ENCODE data around the gene FLOT1.

FLOT1 gene

DNA sequence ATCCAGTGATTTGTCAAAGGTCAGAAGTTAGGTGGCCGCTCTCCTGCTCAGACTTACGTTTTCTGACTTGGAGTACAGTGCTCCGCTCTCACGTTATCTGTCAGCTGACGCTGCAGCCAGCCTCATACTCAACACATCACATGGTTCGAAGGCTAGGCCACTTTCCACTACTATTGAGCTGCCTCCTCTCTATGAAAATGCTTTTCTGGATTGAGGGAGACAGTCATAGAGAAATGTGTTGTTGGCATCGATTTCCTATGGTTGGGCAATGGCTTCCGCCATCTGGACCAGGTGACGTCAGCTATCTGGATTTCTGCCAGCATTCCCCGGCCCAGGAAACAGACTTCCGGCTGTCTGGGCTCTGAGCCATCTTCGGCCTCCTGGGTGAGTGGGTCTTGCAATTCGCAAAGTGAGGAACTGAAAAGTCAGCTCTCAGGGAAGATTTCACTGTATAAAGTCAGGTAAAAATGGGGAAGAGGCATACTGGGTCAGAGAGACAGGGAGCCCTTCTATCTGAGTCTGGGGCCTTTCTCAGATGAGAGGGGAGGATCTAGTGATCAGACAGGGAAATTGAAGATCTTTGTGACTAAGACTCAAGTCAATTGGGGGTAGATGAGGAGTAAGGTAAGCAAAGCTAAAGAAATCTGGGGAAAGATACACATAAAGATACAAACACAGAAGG, 39.4 kb upstream of the FLOT1 start:
- no peak overlapping the region for H3K4me3 Mint-ChIP-seq
- H3K9me3 Mint-ChIP-seq, result peaks cover 42% of the 10 kb centered on the region
- peaks cover 6% of the 10 kb centered on the region for H3K27me3 Mint-ChIP-seq (ENCODE audit: low read depth, poor library complexity)
- H3K27ac Mint-ChIP-seq, result no peak overlapping the region
- no peak for TF ChIP-seq CTCF (IDR thresholded peaks at IDR 0.05)
- H3K4me1 Mint-ChIP-seq, result peaks cover 49% of the 10 kb centered on the region
- peaks cover 16% of the 10 kb centered on the region for H3K36me3 Mint-ChIP-seq (ENCODE audit: low read depth)
- DNase-seq, result no peak

GRCh38 chr6:30781395-30781742, 38.9 kb upstream of the FLOT1 start:
- no peak overlapping the region for H3K4me3 Mint-ChIP-seq
- H3K4me1 Mint-ChIP-seq, result peaks cover 49% of the 10 kb centered on the region
- peaks cover 4% of the 10 kb centered on the region for H3K27me3 Mint-ChIP-seq (ENCODE audit: low read depth, poor library complexity)
- H3K36me3 Mint-ChIP-seq (ENCODE audit: low read depth), result peaks cover 16% of the 10 kb centered on the region
- TF ChIP-seq CTCF (IDR thresholded peaks at IDR 0.05), result no peak
- H3K9me3 Mint-ChIP-seq, result peaks cover 42% of the 10 kb centered on the region
- H3K27ac Mint-ChIP-seq, result no peak overlapping the region
- DNase-seq, result no peak

DNA sequence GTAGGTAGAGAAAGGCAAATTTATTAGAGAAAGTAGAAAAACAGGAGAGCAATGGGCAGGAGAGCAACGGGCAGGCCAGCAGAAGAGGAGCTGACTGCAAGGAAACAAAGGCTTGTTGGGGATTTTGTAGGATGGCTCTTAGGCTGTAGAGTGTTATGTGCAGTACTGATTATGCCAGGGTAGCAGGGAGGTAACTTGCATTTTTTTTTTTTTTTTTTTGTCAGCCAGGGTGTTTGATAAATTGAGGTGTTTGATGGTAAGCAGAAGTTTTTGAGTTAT, 38.1 kb upstream of the FLOT1 start:
- Mint-ChIP-seq H3K4me3 (no peak overlapping the region), H3K9me3 (peaks cover 42% of the 10 kb centered on the region), H3K4me1 (peaks cover 49% of the 10 kb centered on the region), H3K27ac (peak overlapping the region; percentile 85), H3K36me3 (ENCODE audit: low read depth) (peaks cover 16% of the 10 kb centered on the region), H3K27me3 (ENCODE audit: low read depth, poor library complexity) (no peaks in the 10 kb centered on the region)
- DNase-seq, result no peak
- no peak for TF ChIP-seq CTCF (IDR thresholded peaks at IDR 0.05)

GRCh38 chr6:30779850-30780641, 37.6 kb upstream of the FLOT1 start:
- Mint-ChIP-seq H3K36me3 (ENCODE audit: low read depth) (peaks cover 16% of the 10 kb centered on the region), H3K27me3 (ENCODE audit: low read depth, poor library complexity) (no peaks in the 10 kb centered on the region), H3K9me3 (peaks cover 37% of the 10 kb centered on the region), H3K4me1 (peaks cover 49% of the 10 kb centered on the region), H3K27ac (peak overlapping the region; percentile 97), H3K4me3 (peak overlapping the region; percentile 73)
- DNase-seq, result no peak
- TF ChIP-seq CTCF (IDR thresholded peaks at IDR 0.05), result no peak

DNA sequence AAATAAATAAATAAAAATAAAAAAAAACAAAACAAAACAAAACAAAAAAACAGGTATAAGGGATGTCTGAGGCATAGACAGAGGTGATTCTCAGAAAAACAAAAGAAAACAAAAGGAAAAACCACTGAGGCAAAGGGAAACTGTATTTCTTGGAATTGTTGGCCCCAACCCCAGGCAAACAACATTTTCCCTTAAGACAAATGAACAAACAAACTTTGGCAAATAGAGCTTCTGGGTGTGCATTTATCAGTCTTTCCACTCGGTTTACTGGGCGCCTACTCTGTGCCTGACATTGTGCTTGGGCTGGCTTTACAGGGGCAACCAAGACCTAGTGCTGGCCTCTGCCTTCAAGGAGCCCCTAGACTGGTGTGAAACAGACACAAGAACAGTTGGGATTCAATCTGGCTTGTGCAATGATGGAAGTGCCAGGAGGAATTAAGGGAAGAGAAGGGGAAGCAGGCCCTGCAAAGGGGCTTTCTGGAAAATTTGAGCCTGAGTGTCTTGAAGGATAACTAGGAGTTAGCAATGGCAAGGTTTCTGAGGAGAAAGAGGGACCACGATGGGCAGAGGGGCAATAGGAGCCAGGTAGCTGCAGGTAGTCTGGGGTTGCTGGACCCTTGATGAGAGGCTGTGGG, 35.6 kb upstream of the FLOT1 start:
- DNase-seq, result no peak
- peaks cover 35% of the 10 kb centered on the region for H3K9me3 Mint-ChIP-seq
- H3K4me1 Mint-ChIP-seq, result peaks cover 57% of the 10 kb centered on the region
- H3K27me3 Mint-ChIP-seq (ENCODE audit: low read depth, poor library complexity), result peaks cover 4% of the 10 kb centered on the region
- peak overlapping the region; percentile 97 for H3K27ac Mint-ChIP-seq
- no peak for TF ChIP-seq CTCF (IDR thresholded peaks at IDR 0.05)
- peak overlapping the region; percentile 73 for H3K4me3 Mint-ChIP-seq
- H3K36me3 Mint-ChIP-seq (ENCODE audit: low read depth), result peaks cover 16% of the 10 kb centered on the region

All from nephron progenitor cell (in vitro differentiated cells).